ENCODE data around the gene FRMPD4. TPM values are rescaled to one million over a fixed set of nuclear protein-coding genes. Genes with fewer than 3 reads are reported as not detected.

FRMPD4 gene
- total RNA-seq, 3 donors from 2014 or later, result 0.06 to 3.4 (median 0.34) TPM

- intact Hi-C loops (cut with DNase I, micrococcal nuclease), result no loop called here
- Histone ChIP-seq H3K9me3 (no peaks in the 10 kb centered on the region), H3K4me1 (ENCODE audit: low read depth) (no peaks in the 10 kb centered on the region), H3K4me3 (no peak overlapping the region), H3K36me3 (ENCODE audit: low read depth) (no peaks in the 10 kb centered on the region)
- no peak for TF ChIP-seq CTCF (IDR thresholded peaks at IDR 0.05)
- no peak for ATAC-seq
- no peak for DNase-seq
Measured at GRCh38 chrX:12366440-12366839, 228.2 kb downstream of the FRMPD4 start.

- ATAC-seq (no peak), DNase-seq (no peak)
- no peak for TF ChIP-seq CTCF (IDR thresholded peaks at IDR 0.05)
Measured at GRCh38 chrX:12367254-12367653, 229.0 kb downstream of the FRMPD4 start.

GRCh38 chrX:12370497-12370986, 232.3 kb downstream of the FRMPD4 start:
- no peaks in the 10 kb centered on the region for H3K36me3 ChIP-seq (ENCODE audit: low read depth)
- no peak overlapping the region for H3K4me3 ChIP-seq
- DNase-seq, result no peak
- no peak for TF ChIP-seq CTCF (IDR thresholded peaks at IDR 0.05)
- intact Hi-C loops (cut with DNase I, micrococcal nuclease), result no loop called here
- H3K4me1 ChIP-seq (ENCODE audit: low read depth), result no peaks in the 10 kb centered on the region
- no peaks in the 10 kb centered on the region for H3K9me3 ChIP-seq
- ATAC-seq, result no peak

More at GRCh38 chrX:12367254-12367653, 229.0 kb downstream of the FRMPD4 start:
- intact Hi-C loops (cut with DNase I, micrococcal nuclease), result no loop called here
- Histone ChIP-seq H3K9me3 (no peaks in the 10 kb centered on the region), H3K4me1 (ENCODE audit: low read depth) (no peaks in the 10 kb centered on the region), H3K36me3 (ENCODE audit: low read depth) (no peaks in the 10 kb centered on the region), H3K4me3 (no peak overlapping the region)

GRCh38 chrX:12372111-12372510, 233.8 kb downstream of the FRMPD4 start:
- intact Hi-C loops (cut with DNase I, micrococcal nuclease), result no loop called here
- Histone ChIP-seq H3K4me1 (ENCODE audit: low read depth) (no peaks in the 10 kb centered on the region), H3K4me3 (no peak overlapping the region), H3K9me3 (no peaks in the 10 kb centered on the region), H3K36me3 (ENCODE audit: low read depth) (no peaks in the 10 kb centered on the region)
- DNase-seq (no peak), ATAC-seq (no peak)
- TF ChIP-seq CTCF (IDR thresholded peaks at IDR 0.05), result no peak

- no peak for TF ChIP-seq CTCF (IDR thresholded peaks at IDR 0.05)
- Histone ChIP-seq H3K4me1 (ENCODE audit: low read depth) (no peaks in the 10 kb centered on the region), H3K4me3 (no peak overlapping the region), H3K36me3 (ENCODE audit: low read depth) (no peaks in the 10 kb centered on the region), H3K9me3 (no peaks in the 10 kb centered on the region)
- ATAC-seq (no peak), DNase-seq (no peak)
- intact Hi-C loops (cut with DNase I, micrococcal nuclease), result no loop called here
Measured at GRCh38 chrX:12374286-12374685, 236.0 kb downstream of the FRMPD4 start.

- intact Hi-C loops (cut with DNase I, micrococcal nuclease), result no loop called here
- Histone ChIP-seq H3K4me1 (ENCODE audit: low read depth) (no peaks in the 10 kb centered on the region), H3K4me3 (no peak overlapping the region), H3K36me3 (ENCODE audit: low read depth) (no peaks in the 10 kb centered on the region), H3K9me3 (no peaks in the 10 kb centered on the region)
- DNase-seq (no peak), ATAC-seq (no peak)
- no peak for TF ChIP-seq CTCF (IDR thresholded peaks at IDR 0.05)
Measured at GRCh38 chrX:12378253-12378652, 240.0 kb downstream of the FRMPD4 start.
